H9 (cell line): ENCODE data around the gene CST4. TPM values are rescaled to one million over a fixed set of nuclear protein-coding genes. Genes with fewer than 3 reads are reported as not detected.

Experiments
- DNase-seq: peaks from one replicate; pipeline ENCODE4 v3.0.0-alpha.2; 2017
- H2AFZ ChIP-seq: one replicate; pipeline ENCODE4 v1.6.1; 2013; ENCODE audit warnings: mild to moderate bottlenecking, low read length, control low read depth, moderate library complexity
- H2AK5ac ChIP-seq: 2 replicates; pipeline ENCODE4 v1.6.1; 2013; ENCODE audit warnings: low read length, control low read depth, mixed read lengths; ENCODE audit not compliant: insufficient read length
- H2BK120ac ChIP-seq: one replicate; pipeline ENCODE4 v1.6.1; 2013; ENCODE audit warnings: low read depth, mild to moderate bottlenecking, low read length, control low read depth, inconsistent platforms; ENCODE audit not compliant: poor library complexity, severe bottlenecking
- H2BK12ac ChIP-seq: 2 replicates; pipeline ENCODE4 v1.6.1; 2013; ENCODE audit warnings: low read length, control low read depth, mixed read lengths, low read depth; ENCODE audit not compliant: insufficient read length
- H2BK15ac ChIP-seq: 2 replicates; pipeline ENCODE4 v1.6.1; 2013; ENCODE audit warnings: low read depth, low read length, control low read depth
- H2BK20ac ChIP-seq: one replicate; pipeline ENCODE4 v1.6.1; 2013; ENCODE audit warnings: low read depth, mild to moderate bottlenecking, low read length, control low read depth, inconsistent platforms; ENCODE audit not compliant: poor library complexity, severe bottlenecking
- H2BK5ac ChIP-seq: 2 replicates; pipeline ENCODE4 v1.6.1; 2013; ENCODE audit warnings: low read length, control low read depth, mixed read lengths; ENCODE audit not compliant: insufficient read length
- H3K14ac ChIP-seq: 2 replicates; pipeline ENCODE4 v1.6.1; 2013; ENCODE audit warnings: low read length, control low read depth; ENCODE audit not compliant: insufficient read depth
- H3K18ac ChIP-seq: 2 replicates; pipeline ENCODE4 v1.6.1; 2013; ENCODE audit warnings: low read depth, mild to moderate bottlenecking, mixed read lengths, low read length, control low read depth; ENCODE audit not compliant: insufficient read length
- H3K23ac ChIP-seq: 2 replicates; pipeline ENCODE4 v1.6.1; 2013; ENCODE audit warnings: low read length, control low read depth, mixed read lengths, low read depth; ENCODE audit not compliant: insufficient read length
- H3K23me2 ChIP-seq: 2 replicates; pipeline ENCODE4 v1.6.1; 2013; ENCODE audit warnings: low read depth, mild to moderate bottlenecking, mixed read lengths, low read length, control low read depth; ENCODE audit not compliant: insufficient read length, poor library complexity, severe bottlenecking
- H3K27ac ChIP-seq: 2 replicates; pipeline ENCODE4 v1.5.1; 2013; ENCODE audit warnings: low read length, control low read depth, mixed read lengths, low read depth; ENCODE audit not compliant: insufficient read length
- H3K27me3 ChIP-seq: 2 replicates; pipeline ENCODE4 v1.6.1; 2013; ENCODE audit warnings: low read length, control low read depth, inconsistent platforms; ENCODE audit not compliant: insufficient read depth
- H3K4ac ChIP-seq: 2 replicates; pipeline ENCODE4 v1.6.1; 2013; ENCODE audit warnings: low read depth, mild to moderate bottlenecking, control low read depth, inconsistent platforms, low read length, moderate library complexity
- H3K4me1 ChIP-seq: 2 replicates; pipeline ENCODE4 v1.6.1; 2013; ENCODE audit warnings: low read length, control low read depth, inconsistent platforms; ENCODE audit not compliant: insufficient read depth
- H3K4me2 ChIP-seq: 2 replicates; pipeline ENCODE4 v1.6.1; 2013; ENCODE audit warnings: low read length, control low read depth, mixed read lengths; ENCODE audit not compliant: insufficient read length, insufficient read depth
- H3K56ac ChIP-seq: 2 replicates; pipeline ENCODE4 v1.6.1; 2013; ENCODE audit warnings: low read depth, mild to moderate bottlenecking, mixed read lengths, low read length, control low read depth; ENCODE audit not compliant: insufficient read length
- H3K79me1 ChIP-seq: 2 replicates; pipeline ENCODE4 v1.6.1; 2013; ENCODE audit warnings: low read depth, mild to moderate bottlenecking, moderate library complexity, low read length, control low read depth, inconsistent platforms; ENCODE audit not compliant: insufficient read depth, poor library complexity, severe bottlenecking
- H3K79me2 ChIP-seq: 2 replicates; pipeline ENCODE4 v1.6.1; 2013; ENCODE audit warnings: low read length, control low read depth, inconsistent platforms; ENCODE audit not compliant: insufficient read depth
- H3K9ac ChIP-seq: 2 replicates; pipeline ENCODE4 v1.6.1; 2013; ENCODE audit warnings: low read length, control low read depth, mixed read lengths; ENCODE audit not compliant: insufficient read length; ENCODE audit errors: extremely low read depth
- H3K9me3 ChIP-seq: one replicate; pipeline ENCODE4 v1.6.1; 2013; ENCODE audit warnings: low read depth, low read length, inconsistent platforms; ENCODE audit not compliant: control insufficient read depth
- H3T11ph ChIP-seq: one replicate; pipeline ENCODE4 v1.6.1; 2013; ENCODE audit warnings: mild to moderate bottlenecking, low read length, control low read depth, inconsistent platforms
- H4K20me1 ChIP-seq: one replicate; pipeline ENCODE4 v1.6.1; 2013; ENCODE audit not compliant: control insufficient read depth, insufficient read length, insufficient read depth
- H4K5ac ChIP-seq: 2 replicates; pipeline ENCODE4 v1.6.1; 2013; ENCODE audit warnings: low read depth, mild to moderate bottlenecking, mixed read lengths, low read length, control low read depth; ENCODE audit not compliant: insufficient read length
- H4K8ac ChIP-seq: replicated peaks from 2 replicates; pipeline ENCODE4 v1.6.1; 2013; ENCODE audit warnings: low read length, control low read depth, mixed read lengths, low read depth; ENCODE audit not compliant: insufficient read length
- H4K91ac ChIP-seq: 2 replicates; pipeline ENCODE4 v1.6.1; 2013; ENCODE audit warnings: low read depth, mild to moderate bottlenecking, moderate library complexity, mixed read lengths, low read length, control low read depth; ENCODE audit not compliant: insufficient read length
- H3K27ac Mint-ChIP-seq, 3 experiments: 2 replicates in 2 of 3; 3 replicates in 1 of 3; pipeline ENCODE4 v1.8.0; 2020 to 2021; ENCODE audit warnings: mixed read lengths in 3 of 3, mild to moderate bottlenecking in 1 of 3, moderate library complexity in 1 of 3
- H3K27me3 Mint-ChIP-seq: 2 replicates; pipeline ENCODE4 v1.8.0; 2021; ENCODE audit warnings: low read depth, mild to moderate bottlenecking, moderate library complexity, mixed read lengths
- H3K36me3 Mint-ChIP-seq, 3 experiments: 2 replicates in 2 of 3; 3 replicates in 1 of 3; pipeline ENCODE4 v1.8.0; 2020 to 2021; ENCODE audit warnings: low read depth in 3 of 3, mixed read lengths in 3 of 3; ENCODE audit not compliant: insufficient read depth in 1 of 3
- H3K4me1 Mint-ChIP-seq, 2 experiments: 2 replicates each; pipeline ENCODE4 v1.8.0; 2020; ENCODE audit warnings: mixed read lengths in 2 of 2
- H3K4me3 Mint-ChIP-seq, 2 experiments: 2 replicates in 1 of 2; 3 replicates in 1 of 2; pipeline ENCODE4 v1.8.0; 2020 to 2021; ENCODE audit warnings: mild to moderate bottlenecking in 2 of 2, mixed read lengths in 2 of 2, moderate library complexity in 1 of 2
- H3K9me3 Mint-ChIP-seq, 2 experiments: 2 replicates in 1 of 2; 3 replicates in 1 of 2; pipeline ENCODE4 v1.8.0; 2020; ENCODE audit warnings: mild to moderate bottlenecking in 2 of 2, mixed read lengths in 2 of 2, moderate library complexity in 1 of 2
- WGBS: extraction: QIAGEN DNeasy Blood & Tissue Kit; methylation state at CpG from one replicate; pipeline ENCODE4 v1.1.7; 2013; ENCODE audit warnings: missing lambda C conversion rate, low lambda C conversion rate, mixed read lengths; ENCODE audit not compliant: insufficient read length; ENCODE audit errors: extremely low coverage; 5-methylcytosine and 5-hydroxymethylcytosine counted together
- total RNA-seq: library from RNA; stranded (reverse); gene quantifications from 2 replicates; pipeline ENCODE4 v1.2.1, GENCODE V29; 2021
- TF ChIP-seq, protein P1 (sequence below): fragments of 200-600 bp; sonication (generic); conservative IDR thresholded peaks from 3 replicates; pipeline ENCODE4 v1.8.0; 2021; ENCODE audit warnings: antibody characterized with exemption, mild to moderate bottlenecking

Gene CST4
- total RNA-seq, 1 experiment from 2014 or later, result not detected

DNA sequence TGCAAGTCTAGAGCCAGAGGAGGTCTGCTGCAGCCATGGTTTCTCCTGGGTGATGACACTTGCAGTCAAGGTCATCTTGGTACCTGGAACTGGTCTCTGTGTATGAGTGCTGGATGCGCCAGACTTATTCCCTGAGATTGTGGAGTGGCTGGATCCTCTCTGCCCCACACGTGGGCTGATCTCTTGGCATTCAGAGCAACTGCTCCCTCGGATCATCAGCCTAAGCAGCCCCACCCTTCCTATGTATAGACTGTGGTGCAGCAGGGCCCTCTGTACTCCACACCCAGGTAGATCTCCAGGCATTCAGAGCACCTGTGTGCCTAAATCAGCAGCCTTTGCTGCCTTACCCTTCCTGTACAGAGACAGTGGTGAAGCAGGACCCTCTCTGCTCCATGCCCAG lies 12.1 kb upstream of the CST4 start:
- Histone ChIP-seq H2BK5ac (no peak overlapping the region), H2AFZ (no peak overlapping the region), H3K14ac (no peak overlapping the region), H3K27me3 (no peaks in the 10 kb centered on the region), H3K4me1 (no peaks in the 10 kb centered on the region), H3K56ac (no peak overlapping the region), H3K23me2 (no peaks in the 10 kb centered on the region), H2AK5ac (no peak overlapping the region), H3K79me1 (no peaks in the 10 kb centered on the region), H4K8ac (no peak overlapping the region), H4K91ac (no peak overlapping the region), H2BK20ac (no peak overlapping the region), H4K5ac (no peak overlapping the region), H3K79me2 (no peaks in the 10 kb centered on the region), H3K4me2 (no peak overlapping the region), H3K23ac (no peak overlapping the region), H2BK120ac (no peak overlapping the region), H3K9ac (no peak overlapping the region), H3T11ph (no peak overlapping the region), H4K20me1 (no peaks in the 10 kb centered on the region), H2BK12ac (no peak overlapping the region), H3K27ac (no peak overlapping the region), H2BK15ac (no peak overlapping the region), H3K4ac (no peak overlapping the region), H3K18ac (no peak overlapping the region), H3K9me3 (no peaks in the 10 kb centered on the region)
- no peak overlapping the region for H3K27ac Mint-ChIP-seq
- no peak for DNase-seq
- H3K27me3 Mint-ChIP-seq, result peaks cover 1% of the 10 kb centered on the region; the same call in 1 of the 2 replicates
- H3K36me3 Mint-ChIP-seq, result no peaks in the 10 kb centered on the region
- TF ChIP-seq, protein P1, sequence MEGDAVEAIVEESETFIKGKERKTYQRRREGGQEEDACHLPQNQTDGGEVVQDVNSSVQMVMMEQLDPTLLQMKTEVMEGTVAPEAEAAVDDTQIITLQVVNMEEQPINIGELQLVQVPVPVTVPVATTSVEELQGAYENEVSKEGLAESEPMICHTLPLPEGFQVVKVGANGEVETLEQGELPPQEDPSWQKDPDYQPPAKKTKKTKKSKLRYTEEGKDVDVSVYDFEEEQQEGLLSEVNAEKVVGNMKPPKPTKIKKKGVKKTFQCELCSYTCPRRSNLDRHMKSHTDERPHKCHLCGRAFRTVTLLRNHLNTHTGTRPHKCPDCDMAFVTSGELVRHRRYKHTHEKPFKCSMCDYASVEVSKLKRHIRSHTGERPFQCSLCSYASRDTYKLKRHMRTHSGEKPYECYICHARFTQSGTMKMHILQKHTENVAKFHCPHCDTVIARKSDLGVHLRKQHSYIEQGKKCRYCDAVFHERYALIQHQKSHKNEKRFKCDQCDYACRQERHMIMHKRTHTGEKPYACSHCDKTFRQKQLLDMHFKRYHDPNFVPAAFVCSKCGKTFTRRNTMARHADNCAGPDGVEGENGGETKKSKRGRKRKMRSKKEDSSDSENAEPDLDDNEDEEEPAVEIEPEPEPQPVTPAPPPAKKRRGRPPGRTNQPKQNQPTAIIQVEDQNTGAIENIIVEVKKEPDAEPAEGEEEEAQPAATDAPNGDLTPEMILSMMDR, result no peak
- H3K4me3 Mint-ChIP-seq, result no peak overlapping the region
- peaks cover 3 to 17% of the 10 kb centered on the region in 2 experiments; a peak in 3 of 4 replicates for H3K4me1 Mint-ChIP-seq
- H3K9me3 Mint-ChIP-seq, result no peaks in the 10 kb centered on the region; a peak in 1 of 5 replicates
- WGBS, result no CpG with 5 or more reads among the region's 3 CpGs
